ENCODE results near the gene IKBKE. TPM values are rescaled to one million over a fixed set of nuclear protein-coding genes. Genes with fewer than 3 reads are reported as not detected.

IKBKE gene
- total RNA-seq, 1 experiment from 2014 or later, result 5.1 TPM

- H3K4me2 ChIP-seq (ENCODE audit: low read length), result no peak overlapping the region
Observed at GRCh38 chr1:206472886-206473285, 2.6 kb downstream of the IKBKE start.

GRCh38 chr1:206476058-206476457 is 5.8 kb downstream of the IKBKE start:
- DNase-seq (ENCODE audit: low read depth, low spot score), result no peak
- Histone ChIP-seq H3K4me3 (replicated peaks in 1 of 2; ENCODE audit: low read depth in 1 of 2, low read length in 2 of 2) (no peak overlapping the region), H3K27me3 (ENCODE audit: insufficient read depth, low read length) (no peaks in the 10 kb centered on the region), H3K4me1 (ENCODE audit: control insufficient read depth in 1 of 2, insufficient read depth in 2 of 2, low read length in 2 of 2) (peaks cover 6 to 13% of the 10 kb centered on the region in 2 experiments; a peak in 3 of 4 replicates), H3K36me3 (ENCODE audit: control insufficient read depth in 1 of 2, insufficient read depth in 2 of 2, low read length in 2 of 2) (no peaks in the 10 kb centered on the region), H2AFZ (ENCODE audit: low read depth, low read length, poor library complexity, severe bottlenecking) (no peak overlapping the region), H3K4me2 (ENCODE audit: low read length) (no peak overlapping the region), H3K27ac (ENCODE audit: low read depth, low read length) (no peak overlapping the region), H3K9ac (ENCODE audit: low read length) (no peak overlapping the region), H3K9me2 (ENCODE audit: insufficient read depth) (no peaks in the 10 kb centered on the region), H3K79me2 (ENCODE audit: insufficient read depth, low read length) (no peaks in the 10 kb centered on the region), H4K20me1 (ENCODE audit: insufficient read depth) (no peaks in the 10 kb centered on the region), H3K9me3 (ENCODE audit: control insufficient read depth in 1 of 2, insufficient read depth in 1 of 2, low read depth in 1 of 2, low read length in 2 of 2) (no peaks in the 10 kb centered on the region)
- no TSS peak for BruUV-seq (replicated peaks)
- ATAC-seq, result no peak
- no peak for TF ChIP-seq POLR2A (IDR thresholded peaks at IDR 0.05; ENCODE audit: borderline replicate concordance, extremely low read depth, insufficient read depth, insufficient read length)
- POLR2A ChIA-PET, result no interaction called here
- CTCF ChIA-PET, result no interaction called here
- intact Hi-C loops (cut with micrococcal nuclease), result loop anchor here (5.0 kb wide), 2 partner anchors 436 to 506 kb away; no protein-coding TSS in a partner anchor
- RAD21 ChIA-PET (ENCODE audit: low non-redundant PET in 1 of 2, low total read pairs in 2 of 2, uncharacterized antibody in 2 of 2, unreplicated experiment in 2 of 2), result no interaction called here

More at GRCh38 chr1:206472886-206473285, 2.6 kb downstream of the IKBKE start:
- no peak for TF ChIP-seq MAX (IDR thresholded peaks at IDR 0.05)
- TF ChIP-seq SP1 (IDR thresholded peaks at IDR 0.05; ENCODE audit: low read depth), result no peak
- TF ChIP-seq YY1 (IDR thresholded peaks at IDR 0.05; ENCODE audit: extremely low read depth, insufficient replicate concordance, low read depth, low read length), result no peak
- no peak for TF ChIP-seq SRF (IDR thresholded peaks at IDR 0.05; ENCODE audit: low read depth)
- TF ChIP-seq EGR1 (IDR thresholded peaks at IDR 0.05; ENCODE audit: low read depth), result no peak
- TF ChIP-seq ATF3 (IDR thresholded peaks at IDR 0.05), result no peak
- no peak for TF ChIP-seq ZFX (IDR thresholded peaks at IDR 0.05)
- Histone ChIP-seq H3K9me2 (ENCODE audit: insufficient read depth) (no peaks in the 10 kb centered on the region), H3K36me3 (ENCODE audit: control insufficient read depth in 1 of 2, insufficient read depth in 2 of 2, low read length in 2 of 2) (no peaks in the 10 kb centered on the region), H3K27ac (ENCODE audit: low read depth, low read length) (no peak overlapping the region; the same call in 1 of the 2 replicates), H3K79me2 (ENCODE audit: insufficient read depth, low read length) (no peaks in the 10 kb centered on the region), H3K27me3 (ENCODE audit: insufficient read depth, low read length) (no peaks in the 10 kb centered on the region), H3K9ac (ENCODE audit: low read length) (no peak overlapping the region), H3K4me1 (ENCODE audit: control insufficient read depth in 1 of 2, insufficient read depth in 2 of 2, low read length in 2 of 2) (peaks cover 19 to 31% of the 10 kb centered on the region in 2 experiments; a peak in 3 of 4 replicates), H3K4me3 (replicated peaks in 1 of 2; ENCODE audit: low read depth in 1 of 2, low read length in 2 of 2) (no peak overlapping the region), H3K9me3 (ENCODE audit: control insufficient read depth in 1 of 2, insufficient read depth in 1 of 2, low read depth in 1 of 2, low read length in 2 of 2) (no peaks in the 10 kb centered on the region), H4K20me1 (ENCODE audit: insufficient read depth) (no peaks in the 10 kb centered on the region), H2AFZ (ENCODE audit: low read depth, low read length, poor library complexity, severe bottlenecking) (no peak overlapping the region)
- POLR2A ChIA-PET, result no interaction called here
- CTCF ChIA-PET, result no interaction called here
- intact Hi-C loops (cut with micrococcal nuclease), result no loop called here
- ATAC-seq, result no peak
- DNase-seq (ENCODE audit: low read depth, low spot score), result no peak
- RAD21 ChIA-PET (ENCODE audit: low non-redundant PET in 1 of 2, low total read pairs in 2 of 2, uncharacterized antibody in 2 of 2, unreplicated experiment in 2 of 2), result no interaction called here
- no TSS peak for BruUV-seq (replicated peaks)
